GM18502 (cell line): ENCODE results near the gene RTCB.

Source experiments
- ATAC-seq: cut with Tn5 transposase; IDR thresholded peaks from one replicate; pipeline ENCODE4 v1.9.1; 2021; ENCODE audit warnings: mild to moderate bottlenecking; ENCODE audit not compliant: unreplicated experiment, poor library complexity

Gene RTCB

GRCh38 chr22:32411829-32412592, at the start of gene RTCB:
Gene RTCB (minus strand): TSS chr22:32412247. CDS start chr22:32412156, 91 bp downstream.
- ATAC-seq: peak; percentile 48

- ATAC-seq: no peak
These were observed 45.0 kb upstream of the RTCB start for GRCh38 chr22:32457031-32457430.

- no peak for ATAC-seq
These were observed 36.9 kb upstream of the RTCB start for GRCh38 chr22:32448980-32449379.

- ATAC-seq: no peak
These were observed 34.3 kb upstream of the RTCB start for GRCh38 chr22:32446321-32446720.

GRCh38 chr22:32444068-32444467, 32.0 kb upstream of the RTCB start:
- no peak for ATAC-seq

GRCh38 chr22:32430352-32430751, 18.3 kb upstream of the RTCB start:
- no peak for ATAC-seq

GRCh38 chr22:32426881-32427280, 14.8 kb upstream of the RTCB start:
- no peak for ATAC-seq

- ATAC-seq: no peak
These were observed 11.6 kb upstream of the RTCB start for GRCh38 chr22:32423664-32424063.

- no peak for ATAC-seq
These were observed 10.0 kb upstream of the RTCB start for GRCh38 chr22:32422062-32422461.

- no peak for ATAC-seq
These were observed 9.4 kb upstream of the RTCB start for GRCh38 chr22:32421484-32421883.

GRCh38 chr22:32417906-32418305, 5.9 kb upstream of the RTCB start:
- ATAC-seq: no peak

- ATAC-seq: no peak
These were observed 4.6 kb upstream of the RTCB start for GRCh38 chr22:32416556-32417085.

GRCh38 chr22:32414191-32414590, 2.1 kb upstream of the RTCB start:
- ATAC-seq: no peak

GRCh38 chr22:32413719-32414118, 1.7 kb upstream of the RTCB start:
- ATAC-seq: no peak

GRCh38 chr22:32411402-32411801, 645 bp downstream of the RTCB start:
- peak; percentile 14 for ATAC-seq

GRCh38 chr22:32410459-32410858, 1.6 kb downstream of the RTCB start:
- ATAC-seq: no peak

- ATAC-seq: no peak
These were observed 2.1 kb downstream of the RTCB start for GRCh38 chr22:32409977-32410376.

- ATAC-seq: no peak
These were observed 4.1 kb downstream of the RTCB start for GRCh38 chr22:32407936-32408335.

- ATAC-seq: no peak
These were observed 4.7 kb downstream of the RTCB start for GRCh38 chr22:32407312-32407711.

GRCh38 chr22:32404021-32404420, 8.0 kb downstream of the RTCB start:
- no peak for ATAC-seq

GRCh38 chr22:32401486-32401885, 10.6 kb downstream of the RTCB start:
- no peak for ATAC-seq

GRCh38 chr22:32396746-32397145, 15.3 kb downstream of the RTCB start:
- ATAC-seq: no peak
